HG03108 (cell line): ENCODE measurements around the gene PRAMEF1.
"Not testable (repeated sequence)": the region's sequence is repeated elsewhere in the genome, so short reads cannot be mapped to it uniquely, and the experiment has no call there.

Experiments used
- ATAC-seq: cut with Tn5 transposase; IDR thresholded peaks from one replicate; pipeline ENCODE4 v1.9.1; 2021; ENCODE audit warnings: moderate library complexity; ENCODE audit not compliant: unreplicated experiment

PRAMEF1 gene, protein sequence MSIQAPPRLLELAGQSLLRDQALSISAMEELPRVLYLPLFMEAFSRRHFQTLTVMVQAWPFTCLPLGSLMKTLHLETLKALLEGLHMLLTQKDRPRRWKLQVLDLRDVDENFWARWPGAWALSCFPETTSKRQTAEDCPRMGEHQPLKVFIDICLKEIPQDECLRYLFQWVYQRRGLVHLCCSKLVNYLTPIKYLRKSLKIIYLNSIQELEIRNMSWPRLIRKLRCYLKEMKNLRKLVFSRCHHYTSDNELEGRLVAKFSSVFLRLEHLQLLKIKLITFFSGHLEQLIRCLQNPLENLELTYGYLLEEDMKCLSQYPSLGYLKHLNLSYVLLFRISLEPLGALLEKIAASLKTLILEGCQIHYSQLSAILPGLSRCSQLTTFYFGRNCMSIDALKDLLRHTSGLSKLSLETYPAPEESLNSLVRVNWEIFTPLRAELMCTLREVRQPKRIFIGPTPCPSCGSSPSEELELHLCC

DNA sequence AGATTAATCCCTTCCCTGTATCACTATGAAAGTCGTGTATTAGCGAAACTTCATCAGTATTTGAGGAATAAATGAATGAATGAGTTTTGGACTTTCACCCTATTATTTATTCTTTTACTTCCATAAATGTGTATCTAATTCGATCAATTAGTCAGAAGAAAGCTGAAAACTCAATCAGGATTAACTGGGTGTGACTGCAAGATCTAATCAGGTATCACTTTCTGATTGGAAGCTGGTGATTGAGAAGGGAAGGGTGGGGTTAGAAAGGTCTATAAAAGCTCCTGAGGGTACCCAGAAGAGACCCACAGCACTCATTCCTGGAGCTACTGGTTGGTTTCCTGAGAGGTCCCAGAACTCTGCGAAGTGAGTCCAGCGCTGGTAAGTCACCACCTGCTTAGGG lies at the start of gene PRAMEF1:
TSS of gene PRAMEF1 (plus strand) at position 301 of the 400 bp plus-strand sequence. CDS start 1,831 bp downstream, outside the sequence.
- not testable (repeated sequence) for ATAC-seq

DNA sequence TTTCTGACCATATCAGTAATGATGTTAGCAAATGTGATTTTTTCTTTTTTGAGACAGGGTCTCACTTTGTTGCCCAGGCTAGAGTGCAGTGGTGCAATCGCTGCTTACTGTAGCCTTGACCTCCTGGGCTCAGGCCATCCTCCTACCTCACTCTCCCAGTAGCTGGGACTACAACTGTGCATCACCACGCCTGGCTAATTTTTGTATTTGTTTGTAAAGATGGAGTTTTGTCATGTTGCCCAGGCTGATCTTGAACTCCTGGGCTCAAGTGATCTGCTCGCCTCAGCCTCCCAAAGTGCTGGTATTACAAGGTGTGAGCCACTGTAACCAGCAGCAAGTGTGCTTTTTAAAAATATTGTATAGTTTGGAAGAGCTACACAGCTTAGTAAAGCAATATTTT lies 49.3 kb upstream of the PRAMEF1 start:
- ATAC-seq, result no peak

DNA sequence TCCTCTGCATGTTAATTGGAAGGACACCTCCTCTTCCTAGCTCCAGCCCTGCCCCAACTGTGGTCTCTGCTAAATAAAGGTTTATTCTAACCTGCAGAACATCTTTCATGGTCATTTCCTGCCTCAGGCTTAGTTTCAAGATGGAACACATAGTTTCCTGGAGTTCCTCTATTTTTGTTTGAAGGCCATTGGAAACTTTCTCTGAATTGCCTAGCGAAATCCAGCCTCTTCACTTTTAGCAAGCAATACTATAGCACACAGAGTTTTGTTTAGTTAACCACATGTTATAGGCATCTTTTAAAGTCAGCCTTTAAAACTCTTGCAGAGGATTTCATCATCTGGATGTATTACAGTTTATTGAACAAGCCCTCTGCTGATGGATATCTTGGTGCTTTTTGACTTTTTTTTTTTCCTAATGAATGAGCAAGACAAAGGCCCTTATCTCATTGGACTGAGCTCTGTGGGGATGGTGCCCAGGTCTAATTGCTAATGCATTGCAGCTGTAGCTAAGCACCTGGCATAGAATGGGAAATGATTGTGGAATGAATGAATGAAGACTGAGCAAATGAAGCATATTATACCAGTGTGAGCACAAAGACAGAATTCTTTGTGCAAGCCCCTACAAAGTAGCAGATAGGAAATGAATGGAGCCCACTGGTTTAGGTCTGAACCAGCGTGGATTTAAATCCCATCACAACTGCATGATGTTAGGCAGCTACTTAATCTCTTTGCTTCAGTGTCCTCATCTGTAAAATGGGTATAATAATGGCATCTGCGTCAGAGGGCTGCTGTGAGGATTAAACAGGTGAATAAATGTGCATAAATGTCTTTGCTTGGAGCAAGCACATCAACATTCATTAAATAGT lies 45.8 kb upstream of the PRAMEF1 start:
- ATAC-seq, result no peak

DNA sequence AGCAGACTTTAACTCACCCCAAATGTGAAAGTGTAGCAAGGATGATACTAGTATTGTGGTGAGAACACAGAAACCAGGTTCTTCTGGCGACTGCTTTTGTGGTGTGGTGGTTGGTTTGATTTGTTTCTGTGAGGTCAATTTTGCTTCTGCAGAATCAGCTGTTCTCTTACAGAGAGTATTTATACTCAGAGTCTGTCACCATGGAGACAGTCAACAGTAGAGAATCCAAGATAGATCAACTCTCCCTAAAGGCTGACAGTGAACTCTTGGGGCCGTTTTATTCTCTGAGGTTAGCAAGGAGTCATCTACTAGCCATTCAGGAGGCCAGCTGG lies 45.2 kb upstream of the PRAMEF1 start, which contains the start of gene CFAP107:
TSS of gene CFAP107 (plus strand) at position 209 of the 332 bp plus-strand sequence. CDS start 231 bp downstream, outside the sequence.
- no peak for ATAC-seq

DNA sequence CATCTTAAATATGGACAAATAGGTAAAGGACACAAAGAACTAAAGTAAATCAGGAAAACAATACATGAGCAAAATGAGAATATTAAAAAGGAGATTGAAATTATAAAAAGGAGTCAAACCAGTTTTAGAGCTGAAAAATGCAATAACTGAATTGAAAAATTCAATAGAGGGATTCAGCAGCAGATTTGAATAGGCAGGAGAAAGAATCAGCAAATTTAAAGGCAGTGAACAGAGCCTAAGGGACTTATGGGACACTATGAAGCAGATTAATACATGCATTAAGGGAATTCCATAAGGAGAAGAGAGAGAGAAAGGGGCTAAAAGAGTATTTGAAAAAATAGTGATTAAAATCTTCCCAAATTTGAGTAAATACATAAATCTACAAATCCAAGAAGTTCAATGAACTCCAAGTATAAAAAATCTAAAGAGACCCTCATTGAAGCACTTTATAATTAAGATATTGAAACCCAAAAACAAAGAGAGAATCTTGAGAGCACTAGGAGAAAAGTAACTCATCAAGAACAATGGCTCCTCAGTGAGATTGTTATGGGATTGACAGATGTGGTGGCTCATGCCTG lies 42.3 kb upstream of the PRAMEF1 start:
- ATAC-seq, result no peak

DNA sequence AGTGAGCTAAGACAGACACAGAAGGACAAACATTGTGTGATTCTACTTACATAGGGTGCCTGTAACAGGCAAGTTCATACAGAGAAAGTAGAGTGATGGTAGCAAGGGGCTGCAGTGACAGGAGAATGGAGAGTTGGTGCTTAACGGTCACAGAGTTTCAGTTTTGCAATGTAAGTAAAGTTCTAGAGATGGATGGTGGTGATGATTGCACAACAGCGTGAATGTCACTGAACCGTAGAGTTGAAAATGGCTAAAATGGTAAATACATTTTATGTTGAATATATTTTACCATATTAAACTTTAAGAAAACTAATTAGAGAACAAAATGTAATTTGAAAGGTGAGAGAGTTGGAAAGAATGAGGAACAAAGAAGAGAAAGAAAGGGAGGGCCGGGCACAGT lies 36.5 kb upstream of the PRAMEF1 start:
- ATAC-seq, result no peak

DNA sequence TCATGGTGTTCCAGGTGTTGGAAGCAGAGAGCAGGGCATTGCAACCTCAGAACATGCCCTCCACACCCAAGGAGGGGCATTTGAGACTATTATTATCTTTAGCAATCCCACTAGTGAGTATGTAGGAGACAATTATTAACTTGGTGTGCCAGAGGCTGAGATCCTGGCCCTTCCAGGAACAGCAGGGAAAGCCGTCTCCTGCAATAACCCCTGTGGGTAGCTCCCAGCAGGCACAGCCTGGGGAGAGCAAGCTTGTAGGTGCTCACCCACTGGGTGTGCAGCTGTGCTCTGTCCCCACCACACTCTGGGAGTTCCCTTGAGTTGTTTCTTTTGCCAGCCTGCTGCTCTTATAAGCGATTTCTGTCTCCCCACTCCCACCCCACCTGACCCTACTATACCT lies 34.9 kb upstream of the PRAMEF1 start:
- ATAC-seq, result no peak

DNA sequence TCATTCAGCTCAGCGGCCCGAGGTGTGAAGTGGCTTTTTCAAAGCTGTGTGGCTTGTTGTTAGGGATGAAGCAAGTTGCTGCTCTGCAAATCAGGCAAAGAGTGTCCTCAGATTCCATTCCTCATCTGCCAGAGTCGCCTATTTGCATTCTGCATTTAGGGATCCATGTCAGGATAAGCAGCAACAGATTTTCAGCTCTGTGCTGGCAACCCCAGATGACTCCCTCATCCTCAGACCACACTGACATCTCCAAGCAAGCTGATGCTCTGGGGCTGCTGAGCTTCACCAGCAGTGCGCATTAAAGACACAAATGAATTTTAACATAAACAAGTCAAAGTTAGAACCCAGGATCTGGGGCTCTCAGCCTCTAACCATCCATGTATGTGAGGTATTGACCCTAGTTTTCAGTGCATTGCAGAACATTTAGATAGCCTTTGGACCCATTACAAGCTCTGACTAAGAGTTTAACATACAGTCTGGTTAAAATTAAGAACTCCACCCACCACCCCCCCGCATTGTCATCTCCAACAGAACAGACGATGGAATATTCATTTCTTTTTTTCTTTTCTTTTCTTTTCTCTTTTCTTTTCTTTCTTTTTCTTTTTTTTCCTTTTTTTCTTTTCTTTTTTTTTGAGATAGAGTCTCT lies 34.3 kb upstream of the PRAMEF1 start:
- ATAC-seq, result no peak

DNA sequence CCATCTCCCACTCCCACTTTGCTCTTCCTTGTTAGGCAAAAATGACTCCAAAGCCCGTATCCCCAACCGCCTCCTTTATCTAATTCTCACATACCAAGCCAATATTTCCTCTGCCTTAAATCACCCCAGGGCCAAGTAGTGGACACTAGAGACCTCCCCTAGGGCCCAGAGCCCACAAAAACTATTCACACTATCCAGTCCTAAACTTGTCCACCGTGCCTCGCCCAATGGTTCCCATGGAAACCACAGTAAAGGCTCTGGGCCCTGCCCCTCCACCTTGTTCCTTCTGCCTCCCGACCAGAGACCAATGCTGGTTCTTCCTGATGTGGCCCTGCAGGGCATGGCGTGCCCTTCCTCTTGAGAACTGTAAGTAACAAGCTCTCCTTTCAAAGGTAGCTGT lies 33.4 kb upstream of the PRAMEF1 start:
- ATAC-seq, result no peak

DNA sequence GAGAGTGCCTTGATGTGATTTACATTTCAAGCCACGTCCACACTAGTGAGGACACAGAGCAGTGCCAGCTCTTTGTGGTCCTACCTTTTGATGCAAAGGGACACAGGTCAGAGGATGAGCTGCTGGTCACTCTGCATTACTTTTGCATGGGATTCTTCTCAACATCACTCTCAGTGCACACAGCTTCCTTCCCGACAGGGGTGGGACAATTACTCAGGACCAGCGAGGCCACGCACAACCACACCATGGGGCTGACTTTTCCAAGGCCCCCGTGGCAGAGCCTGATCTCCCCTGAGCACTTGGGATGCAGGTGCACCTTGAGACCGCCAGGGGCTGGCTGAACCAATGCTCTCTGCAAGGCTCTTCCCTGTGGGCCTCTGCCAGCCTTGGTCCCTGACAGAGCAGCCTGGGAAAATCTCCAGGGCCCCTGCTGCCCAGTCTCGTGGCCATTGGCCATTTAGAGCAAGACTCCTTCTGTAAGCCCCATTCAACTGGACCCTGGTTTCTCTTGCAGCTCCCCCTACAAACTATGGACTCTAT lies 30.9 kb upstream of the PRAMEF1 start:
- no peak for ATAC-seq

DNA sequence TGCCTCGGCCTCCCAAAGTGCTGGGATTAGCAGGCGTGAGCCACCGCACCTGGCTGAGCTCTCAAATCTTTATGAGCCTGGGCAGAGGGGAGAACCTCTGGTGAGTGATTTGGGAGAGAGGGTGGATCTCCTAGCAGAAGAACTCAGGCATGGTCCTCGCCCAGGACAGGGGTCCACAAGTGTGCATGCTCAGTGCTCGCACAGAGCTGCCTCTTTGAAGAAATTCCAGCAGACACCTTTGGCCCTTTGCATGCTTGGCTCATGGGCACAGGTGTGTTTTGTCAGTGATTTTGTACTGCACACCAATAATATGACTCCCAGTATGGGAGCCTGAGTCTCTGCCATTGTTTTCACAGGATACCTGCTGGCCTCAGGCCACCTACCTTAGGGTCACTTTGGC lies 29.4 kb upstream of the PRAMEF1 start:
- ATAC-seq, result no peak

DNA sequence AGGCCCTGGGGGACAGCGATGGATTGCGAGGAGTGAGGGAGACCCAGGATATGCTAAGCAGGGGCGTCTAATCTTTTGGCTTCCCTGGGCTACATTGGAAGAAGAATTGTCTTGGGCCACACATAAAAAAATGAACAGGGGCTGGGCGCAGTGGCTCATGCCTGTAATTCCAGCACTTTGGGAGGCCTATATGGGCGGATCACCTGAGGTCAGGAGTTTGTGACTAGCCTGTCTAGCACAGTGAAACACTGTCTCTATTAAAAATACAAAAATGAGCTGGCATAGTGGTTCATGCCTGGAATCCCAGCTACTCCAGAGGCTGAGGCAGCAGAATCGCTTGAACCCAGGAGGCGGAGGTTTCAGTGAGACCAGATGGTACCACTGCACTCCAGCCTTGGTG lies 28.4 kb upstream of the PRAMEF1 start:
- ATAC-seq, result no peak

DNA sequence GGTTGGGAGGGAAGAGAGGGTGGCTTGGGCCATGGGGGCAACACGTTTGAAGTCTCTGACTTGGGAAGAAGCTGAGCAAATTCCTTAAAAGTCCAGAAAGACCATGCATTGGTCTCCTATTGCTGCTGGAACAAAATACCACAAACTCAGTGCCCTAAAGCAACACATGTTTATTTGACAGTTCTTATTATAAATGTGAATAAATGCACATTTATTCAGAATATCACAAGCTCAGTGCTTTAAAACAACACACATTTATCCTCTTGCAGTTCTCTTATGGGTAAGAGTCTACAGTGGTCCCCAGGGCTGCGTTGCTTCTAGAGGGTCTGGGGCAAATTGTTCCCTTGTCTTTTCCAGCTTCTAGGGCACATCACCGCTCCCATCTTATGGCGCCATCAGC lies 27.7 kb upstream of the PRAMEF1 start:
- no peak for ATAC-seq

DNA sequence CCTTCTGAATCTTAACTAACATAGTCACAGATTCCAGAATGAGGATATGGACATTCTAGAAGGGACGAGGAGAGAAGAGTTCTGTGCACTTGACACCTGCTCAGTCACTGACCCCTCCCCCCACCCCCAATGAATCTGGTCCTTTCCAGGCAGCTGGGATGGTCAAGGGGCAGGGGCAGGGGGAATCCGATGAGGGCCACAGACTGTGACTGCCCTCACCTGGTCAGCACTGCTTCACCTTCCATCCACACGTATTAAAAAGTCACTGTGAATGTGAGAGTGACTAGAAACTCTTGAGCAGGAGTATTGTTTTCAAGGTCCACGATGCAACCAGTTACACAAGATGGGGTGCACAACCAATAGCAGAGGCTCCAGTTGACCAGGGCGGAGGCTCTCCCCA lies 27.2 kb upstream of the PRAMEF1 start:
- no peak for ATAC-seq

DNA sequence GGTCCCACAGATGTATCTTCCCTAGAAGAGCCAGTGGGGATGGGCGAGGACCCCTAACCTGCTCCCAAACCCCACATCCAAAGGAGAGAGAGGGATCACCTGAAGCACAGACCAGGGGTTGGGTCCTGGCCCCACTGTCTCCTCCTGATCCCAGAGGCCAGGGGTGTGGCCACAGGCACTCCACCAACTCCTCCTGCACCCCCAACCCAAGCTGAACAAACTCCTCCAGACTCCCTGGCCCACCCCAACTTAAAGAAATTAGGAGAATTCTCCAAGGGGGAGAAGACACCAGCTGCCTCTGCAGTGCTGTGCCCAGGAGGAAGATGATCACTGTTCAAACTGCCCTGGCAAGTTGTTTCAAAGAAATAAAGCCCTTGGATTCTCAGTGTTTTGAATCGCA lies 22.2 kb upstream of the PRAMEF1 start:
- no peak for ATAC-seq

DNA sequence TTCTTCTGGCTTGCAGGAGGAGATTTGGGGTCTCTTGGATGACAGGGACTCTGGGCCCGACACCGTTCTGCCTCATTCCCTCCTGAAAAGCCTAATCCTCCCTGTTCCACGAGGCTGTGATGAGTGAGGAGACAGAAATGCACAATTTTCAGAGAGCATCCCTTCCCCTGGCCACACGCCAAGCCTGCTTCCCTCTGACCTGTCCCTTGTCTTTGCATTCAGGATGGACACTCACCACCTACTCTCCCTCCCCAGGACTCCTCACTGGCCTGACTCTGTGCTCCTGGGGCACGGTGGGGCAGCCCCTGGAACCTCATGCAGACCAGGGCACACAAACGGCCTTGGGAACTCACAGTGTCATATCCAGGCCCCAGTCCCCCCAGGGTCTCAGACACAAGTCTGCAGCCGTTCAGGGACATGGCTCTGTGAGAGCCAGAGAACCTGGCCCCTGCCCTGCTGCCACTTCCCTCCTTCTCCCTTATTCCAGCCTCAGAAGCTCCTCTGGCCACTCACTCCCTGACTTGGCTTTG lies 21.2 kb upstream of the PRAMEF1 start:
- ATAC-seq, result no peak

DNA sequence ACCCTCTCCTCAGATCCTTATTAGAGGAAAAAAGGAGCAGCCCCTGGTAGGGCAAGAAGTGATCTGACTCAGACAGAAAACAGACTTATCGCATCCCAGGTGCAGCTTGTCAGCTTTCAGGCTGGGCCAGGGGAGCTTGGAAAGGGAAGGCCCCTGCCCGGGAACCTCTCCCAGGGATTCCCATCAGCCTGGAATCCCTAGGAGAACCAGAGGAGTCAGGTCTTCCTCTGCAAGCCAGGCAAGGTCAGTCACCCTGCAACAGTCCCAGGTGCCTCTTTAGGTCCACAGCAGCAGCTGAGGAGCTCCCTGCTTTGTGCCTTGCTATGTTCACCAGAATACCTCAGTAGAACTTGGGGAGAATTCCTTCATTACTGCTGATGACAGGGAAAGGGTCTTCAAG lies 20.6 kb upstream of the PRAMEF1 start:
- no peak for ATAC-seq

DNA sequence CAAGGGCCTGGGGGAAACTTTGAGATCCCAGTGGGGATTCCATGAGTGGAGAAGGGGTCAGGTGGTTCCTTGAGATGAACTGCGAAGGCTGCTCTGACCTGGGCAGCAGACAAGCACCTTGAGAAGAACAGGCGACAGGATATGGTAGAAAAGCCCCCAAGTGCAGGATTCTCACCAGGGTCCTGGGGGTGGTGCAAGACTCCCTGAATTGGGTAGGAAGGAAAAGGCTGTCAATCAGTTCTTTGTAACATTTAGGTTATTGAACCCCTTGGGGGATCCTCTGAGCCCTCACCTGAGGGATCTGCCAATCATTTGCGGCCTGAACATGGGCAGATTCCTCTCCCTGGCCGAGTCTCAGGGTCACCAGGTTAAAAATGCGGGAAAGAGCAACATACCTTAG lies 20.0 kb upstream of the PRAMEF1 start:
- ATAC-seq, result no peak

DNA sequence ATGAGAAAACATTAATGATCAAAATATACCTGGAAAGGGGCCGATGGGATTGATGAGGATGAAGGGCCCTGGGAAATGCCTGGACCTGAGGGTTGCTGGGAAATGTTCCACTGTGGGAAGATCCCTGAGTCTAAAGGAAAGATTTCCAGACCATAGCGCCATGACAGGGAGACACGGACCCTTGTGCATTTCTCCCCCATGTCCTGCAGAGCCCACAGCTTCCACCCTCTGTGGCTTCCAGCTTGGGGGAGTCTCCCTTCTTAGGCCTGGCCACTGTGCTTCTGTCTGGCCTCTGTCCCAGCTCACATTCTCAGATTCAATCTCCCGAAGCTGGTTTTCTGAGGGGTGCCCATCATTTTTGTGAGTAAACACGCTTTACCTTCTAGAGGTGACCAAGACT lies 18.7 kb upstream of the PRAMEF1 start:
- ATAC-seq, result no peak

DNA sequence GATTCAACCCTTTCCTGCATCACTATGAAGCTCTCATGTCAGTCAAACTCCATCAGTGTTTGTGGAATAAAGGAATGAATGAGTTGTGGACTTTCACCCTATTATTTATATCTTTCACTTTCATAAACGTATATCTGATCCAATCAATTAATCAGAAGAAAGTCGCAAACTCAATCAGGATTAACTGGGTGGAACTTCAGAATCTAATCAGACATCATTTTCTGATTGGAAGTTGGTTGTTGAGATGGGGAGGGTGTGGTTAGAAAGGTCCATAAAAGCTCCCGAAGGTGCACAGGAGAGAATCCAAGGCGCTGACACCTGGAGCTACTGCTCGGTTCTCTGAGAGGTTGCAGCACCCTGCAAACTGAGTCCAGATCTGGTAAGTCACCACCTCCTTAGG lies 17.8 kb upstream of the PRAMEF1 start, which contains the start of gene PRAMEF12:
TSS of gene PRAMEF12 (plus strand) at position 301 of the 400 bp plus-strand sequence. CDS start 1,130 bp downstream, outside the sequence.
- ATAC-seq, result no peak
